Chondrocyte (in vitro differentiated cells): ENCODE data around the gene C16orf90. TPM values are rescaled to one million over a fixed set of nuclear protein-coding genes. Genes with fewer than 3 reads are reported as not detected.
A peak's percentile ranks its signal among the peaks of the same experiment; 100 is the strongest.
"Not testable (repeated sequence)": the region's sequence is repeated elsewhere in the genome, so short reads cannot be mapped to it uniquely, and the experiment has no call there.

Source experiments
- DNase-seq: peaks from one replicate; pipeline ENCODE4 v3.0.0; 2021; ENCODE audit warnings: mixed read lengths, low spot score
- H3K27ac Mint-ChIP-seq: one replicate; pipeline ENCODE4 v1.8.0; 2021; ENCODE audit warnings: mild to moderate bottlenecking, moderate library complexity, mixed read lengths; ENCODE audit not compliant: unreplicated experiment
- H3K27me3 Mint-ChIP-seq: 2 replicates; pipeline ENCODE4 v1.8.0; 2021; ENCODE audit warnings: low read depth, mixed read lengths
- H3K36me3 Mint-ChIP-seq: 2 replicates; pipeline ENCODE4 v1.8.0; 2021; ENCODE audit warnings: low read depth, mixed read lengths
- H3K4me1 Mint-ChIP-seq: 2 replicates; pipeline ENCODE4 v1.8.0; 2021; ENCODE audit warnings: low read depth, mild to moderate bottlenecking, mixed read lengths
- H3K4me3 Mint-ChIP-seq: one replicate; pipeline ENCODE4 v1.8.0; 2021; ENCODE audit warnings: mild to moderate bottlenecking, moderate library complexity, mixed read lengths; ENCODE audit not compliant: unreplicated experiment
- H3K9me3 Mint-ChIP-seq: 2 replicates; pipeline ENCODE4 v1.8.0; 2021; ENCODE audit warnings: low read depth, mixed read lengths
- CTCF ChIP-seq: fragments of 200-600 bp; sonication (generic); IDR thresholded peaks from 2 replicates; pipeline ENCODE4 v1.5.0; 2021; ENCODE audit warnings: antibody characterized with exemption, mild to moderate bottlenecking, moderate library complexity
- total RNA-seq: library from RNA; stranded (reverse); gene quantifications from 3 replicates; pipeline ENCODE4 v1.2.1, GENCODE V29; 2021

C16orf90 gene
- total RNA-seq, 1 donor from 2014 or later = not detected

GRCh38 chr16:3528406-3528805, 33.1 kb upstream of the C16orf90 start:
- no peak for TF ChIP-seq CTCF
- Mint-ChIP-seq H3K4me1 (no peaks in the 10 kb centered on the region), H3K9me3 (no peaks in the 10 kb centered on the region), H3K36me3 (peaks cover 25% of the 10 kb centered on the region), H3K27ac (no peak overlapping the region), H3K4me3 (no peak overlapping the region), H3K27me3 (no peaks in the 10 kb centered on the region)
- no peak for DNase-seq

- not testable (repeated sequence) for H3K27me3 Mint-ChIP-seq, H3K4me1 Mint-ChIP-seq, H3K9me3 Mint-ChIP-seq, DNase-seq, H3K27ac Mint-ChIP-seq, H3K4me3 Mint-ChIP-seq
- TF ChIP-seq CTCF = peak; percentile 82
- peaks cover 27% of the 10 kb centered on the region for H3K36me3 Mint-ChIP-seq
Measured at GRCh38 chr16:3527216-3527829, 32.0 kb upstream of the C16orf90 start.

GRCh38 chr16:3525951-3526350, 30.7 kb upstream of the C16orf90 start:
- H3K27ac Mint-ChIP-seq = no peak overlapping the region
- no peak for DNase-seq
- H3K9me3 Mint-ChIP-seq = no peaks in the 10 kb centered on the region
- H3K4me1 Mint-ChIP-seq = no peaks in the 10 kb centered on the region
- TF ChIP-seq CTCF = no peak
- peaks cover 25% of the 10 kb centered on the region for H3K36me3 Mint-ChIP-seq
- H3K27me3 Mint-ChIP-seq = no peaks in the 10 kb centered on the region
- H3K4me3 Mint-ChIP-seq = no peak overlapping the region

- no peak for DNase-seq
- H3K4me3 Mint-ChIP-seq = no peak overlapping the region
- no peak overlapping the region for H3K27ac Mint-ChIP-seq
- H3K9me3 Mint-ChIP-seq = no peaks in the 10 kb centered on the region
- H3K4me1 Mint-ChIP-seq = peaks cover 2% of the 10 kb centered on the region
- no peaks in the 10 kb centered on the region for H3K27me3 Mint-ChIP-seq
- no peak for TF ChIP-seq CTCF
- H3K36me3 Mint-ChIP-seq = peaks cover 26% of the 10 kb centered on the region
Measured at GRCh38 chr16:3523281-3523680, 28.0 kb upstream of the C16orf90 start.

GRCh38 chr16:3520841-3521240, 25.6 kb upstream of the C16orf90 start:
- H3K4me3 Mint-ChIP-seq = no peak overlapping the region
- no peak for TF ChIP-seq CTCF
- no peak for DNase-seq
- H3K27ac Mint-ChIP-seq = no peak overlapping the region
- peaks cover 2% of the 10 kb centered on the region for H3K4me1 Mint-ChIP-seq
- H3K27me3 Mint-ChIP-seq = no peaks in the 10 kb centered on the region
- H3K9me3 Mint-ChIP-seq = no peaks in the 10 kb centered on the region
- H3K36me3 Mint-ChIP-seq = peaks cover 26% of the 10 kb centered on the region
